Fibroblast of villous mesenchyme (primary cell): Measurements from ENCODE around the gene SERTAD4. TPM values are rescaled to one million over a fixed set of nuclear protein-coding genes. Genes with fewer than 3 reads are reported as not detected.

Experiments used
- DNase-seq: peaks from one replicate; pipeline ENCODE4 v3.0.0-alpha.2; 2010; ENCODE audit warnings: low read depth
- H3K4me3 ChIP-seq: 2 replicates; pipeline ENCODE4 v1.5.1; 2011; ENCODE audit warnings: low read depth, mild to moderate bottlenecking, low read length
- total RNA-seq: library from RNA; depleted of rRNA; stranded (reverse); fragments of >200 nt; gene quantifications from 2 replicates; pipeline ENCODE4 v1.2.3, GENCODE V29; 2012
- TF ChIP-seq, protein P1 (sequence below): IDR thresholded peaks from 2 replicates; pipeline ENCODE4 v1.5.1; 2012; ENCODE audit warnings: low read depth, mild to moderate bottlenecking, low read length; ENCODE audit not compliant: insufficient read depth

The SERTAD4 gene
- total RNA-seq, 1 donor: 31.1 TPM

GRCh38 chr1:210237479-210237878 lies 4.9 kb downstream of the SERTAD4 start:
- TF ChIP-seq, protein P1, sequence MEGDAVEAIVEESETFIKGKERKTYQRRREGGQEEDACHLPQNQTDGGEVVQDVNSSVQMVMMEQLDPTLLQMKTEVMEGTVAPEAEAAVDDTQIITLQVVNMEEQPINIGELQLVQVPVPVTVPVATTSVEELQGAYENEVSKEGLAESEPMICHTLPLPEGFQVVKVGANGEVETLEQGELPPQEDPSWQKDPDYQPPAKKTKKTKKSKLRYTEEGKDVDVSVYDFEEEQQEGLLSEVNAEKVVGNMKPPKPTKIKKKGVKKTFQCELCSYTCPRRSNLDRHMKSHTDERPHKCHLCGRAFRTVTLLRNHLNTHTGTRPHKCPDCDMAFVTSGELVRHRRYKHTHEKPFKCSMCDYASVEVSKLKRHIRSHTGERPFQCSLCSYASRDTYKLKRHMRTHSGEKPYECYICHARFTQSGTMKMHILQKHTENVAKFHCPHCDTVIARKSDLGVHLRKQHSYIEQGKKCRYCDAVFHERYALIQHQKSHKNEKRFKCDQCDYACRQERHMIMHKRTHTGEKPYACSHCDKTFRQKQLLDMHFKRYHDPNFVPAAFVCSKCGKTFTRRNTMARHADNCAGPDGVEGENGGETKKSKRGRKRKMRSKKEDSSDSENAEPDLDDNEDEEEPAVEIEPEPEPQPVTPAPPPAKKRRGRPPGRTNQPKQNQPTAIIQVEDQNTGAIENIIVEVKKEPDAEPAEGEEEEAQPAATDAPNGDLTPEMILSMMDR: no peak
- no peak overlapping the region for H3K4me3 ChIP-seq
- no peak for DNase-seq

- TF ChIP-seq, protein P1: no peak
- no peak overlapping the region for H3K4me3 ChIP-seq
- no peak for DNase-seq
Measured at GRCh38 chr1:210237981-210238380, 5.4 kb downstream of the SERTAD4 start.

- TF ChIP-seq, protein P1: peak; percentile 65
- no peak overlapping the region for H3K4me3 ChIP-seq
- DNase-seq: peak; percentile 88
Measured at GRCh38 chr1:210239349-210240111, 6.9 kb downstream of the SERTAD4 start.

DNA sequence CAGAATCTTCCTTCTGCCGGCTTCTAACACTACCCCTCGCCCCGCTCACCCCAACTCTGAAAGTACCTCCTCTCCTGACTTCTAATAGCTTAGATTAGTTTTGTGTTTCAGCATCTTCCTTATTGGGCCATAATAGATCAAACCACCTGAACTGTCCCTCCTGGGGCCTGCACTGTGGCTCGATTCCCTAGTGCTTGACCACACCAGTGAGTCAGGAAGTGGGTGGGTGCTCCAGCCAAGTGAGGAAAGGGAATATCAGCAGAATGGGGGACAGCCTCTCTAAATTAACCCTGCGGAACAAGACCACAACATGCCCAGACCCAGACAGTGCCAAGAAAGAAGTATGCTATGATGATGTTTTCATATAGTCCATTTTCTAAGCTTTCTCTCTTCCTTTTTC lies 8.5 kb downstream of the SERTAD4 start:
- DNase-seq: no peak

DNA sequence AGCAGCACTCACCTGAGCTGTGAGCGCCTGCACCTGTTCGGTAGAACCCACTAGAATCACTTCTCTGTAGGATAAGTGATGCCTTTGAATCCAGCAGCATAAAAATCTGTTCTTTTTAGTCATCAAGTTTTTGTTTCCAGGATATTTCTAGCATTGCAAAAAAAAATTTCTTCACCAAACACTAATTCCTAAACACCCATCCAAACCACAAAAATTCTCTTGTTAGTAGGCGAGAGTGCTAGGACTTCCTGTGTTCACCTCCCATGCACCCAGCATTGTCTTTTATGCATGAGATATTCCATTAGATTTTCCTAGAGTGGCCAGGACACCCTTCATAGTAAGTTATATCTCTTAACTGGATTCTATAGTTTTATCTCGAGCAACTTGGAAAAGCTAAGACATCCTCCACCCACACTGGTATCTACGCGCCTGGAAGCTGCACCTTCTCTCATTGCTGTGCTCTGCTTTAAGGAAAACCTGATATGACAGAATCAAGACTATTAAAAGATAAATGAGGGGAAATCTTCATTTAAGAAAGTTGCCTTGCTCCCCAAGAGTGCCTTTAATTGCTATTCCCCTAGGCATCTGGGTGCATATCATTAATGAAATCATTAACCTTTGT lies 12.3 kb downstream of the SERTAD4 start:
- TF ChIP-seq, protein P1: no peak
- H3K4me3 ChIP-seq: no peak overlapping the region
- no peak for DNase-seq

More for the DNA sequence above, 8.5 kb downstream of the SERTAD4 start:
- TF ChIP-seq, protein P1: no peak
- no peak overlapping the region for H3K4me3 ChIP-seq

- TF ChIP-seq, protein P1: no peak
- peak; percentile 56 for DNase-seq
- H3K4me3 ChIP-seq: no peak overlapping the region
Measured at GRCh38 chr1:210246447-210246846, 13.9 kb downstream of the SERTAD4 start.
